Stimulated activated CD4-positive, alpha-beta T cell treated with anti-CD3 and anti-CD28 coated beads, Interleukin-1b, Interleukin-23, amount 100 ng/mL, for 48 hours (primary cell): Measurements from ENCODE around the gene IGF2R.
A peak's percentile ranks its signal among the peaks of the same experiment; 100 is the strongest.
"Not testable (repeated sequence)": the region's sequence is repeated elsewhere in the genome, so short reads cannot be mapped to it uniquely, and the experiment has no call there.

ENCODE experiments used
- DNase-seq: peaks from one replicate; pipeline ENCODE4 v3.0.0-alpha.2; 2020

Gene IGF2R

DNA sequence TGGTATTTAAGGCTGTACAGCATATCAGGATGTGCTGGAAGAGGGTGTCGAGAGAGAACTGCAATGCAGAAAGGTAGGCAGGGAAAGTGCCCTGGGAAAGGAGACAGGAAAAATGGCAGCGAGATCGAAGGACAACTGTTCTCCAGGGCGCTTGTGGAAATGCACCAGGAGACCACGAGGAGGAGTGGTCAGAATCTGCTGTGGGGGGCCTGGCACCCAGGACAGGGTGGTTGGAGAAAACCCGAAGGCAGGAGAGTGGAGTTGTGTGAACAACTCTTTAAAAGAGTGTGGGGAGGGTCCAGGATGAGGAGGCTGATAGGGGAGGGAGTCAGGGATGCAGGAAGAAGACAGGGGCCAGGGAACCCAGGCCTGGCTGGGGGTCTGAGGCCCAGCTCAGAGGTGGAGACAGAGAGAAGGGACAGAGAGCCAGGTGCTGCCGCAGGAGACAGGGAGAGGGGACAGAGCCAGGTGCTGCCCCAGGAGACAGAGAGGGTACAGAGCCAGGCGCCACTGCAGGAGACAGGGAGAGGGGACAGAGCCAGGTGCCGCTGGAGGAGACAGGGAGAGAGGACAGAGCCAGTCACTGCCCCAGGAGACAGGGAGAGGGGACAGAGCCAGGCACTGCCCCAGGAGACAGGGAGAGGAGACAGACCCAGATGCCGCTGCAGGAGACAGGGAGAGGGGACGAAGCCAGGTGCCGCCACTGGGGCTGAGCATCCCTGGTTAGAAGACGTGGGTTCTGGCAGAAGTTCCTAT, 162.0 kb downstream of the IGF2R start:
- no peak for DNase-seq

DNA sequence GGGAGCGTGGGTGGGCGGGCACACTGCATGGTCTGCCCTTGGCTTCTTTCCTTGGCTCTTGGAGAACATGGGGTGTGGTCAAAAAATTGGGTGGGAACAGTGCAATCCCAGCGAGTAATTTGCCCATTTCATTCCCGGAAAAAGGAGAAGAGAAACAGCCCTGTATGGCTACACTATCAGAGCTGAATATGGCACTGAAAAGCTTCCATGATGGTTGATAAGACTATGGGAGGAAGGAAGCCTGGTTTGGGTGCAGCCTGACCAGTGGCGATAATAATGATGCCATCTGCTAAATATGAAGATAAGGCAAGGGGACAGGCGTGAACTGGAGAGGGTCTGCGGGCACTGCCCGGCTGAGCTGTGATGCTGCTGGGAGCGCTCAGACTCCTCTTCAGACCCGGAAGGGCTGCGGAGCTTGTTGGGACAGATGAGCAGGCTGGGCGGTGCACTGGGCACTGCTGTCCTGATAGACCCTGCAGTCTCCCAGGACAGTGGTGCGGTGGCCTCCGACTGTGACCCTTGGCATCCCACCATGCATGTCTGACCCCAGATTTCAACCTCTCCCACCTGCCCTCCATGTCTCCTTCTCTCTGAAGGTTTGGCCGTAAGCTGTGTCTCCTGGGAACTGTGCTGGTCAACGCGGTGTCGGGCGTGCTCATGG, 162.9 kb downstream of the IGF2R start:
- DNase-seq = no peak

DNA sequence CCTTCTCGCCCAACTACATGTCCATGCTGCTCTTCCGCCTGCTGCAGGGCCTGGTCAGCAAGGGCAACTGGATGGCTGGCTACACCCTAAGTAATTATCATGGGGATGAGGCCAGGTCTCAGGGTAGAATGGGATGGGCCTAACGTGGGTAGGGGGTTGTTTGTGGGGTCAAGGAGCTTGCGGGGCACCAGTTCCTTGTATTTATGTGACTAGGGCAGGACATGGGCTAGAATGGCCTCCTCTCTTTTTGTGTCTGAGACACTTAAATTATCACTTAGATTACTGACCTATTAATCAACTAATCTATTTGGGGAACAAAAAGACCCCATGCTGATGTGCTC, 163.4 kb downstream of the IGF2R start:
- no peak for DNase-seq

DNA sequence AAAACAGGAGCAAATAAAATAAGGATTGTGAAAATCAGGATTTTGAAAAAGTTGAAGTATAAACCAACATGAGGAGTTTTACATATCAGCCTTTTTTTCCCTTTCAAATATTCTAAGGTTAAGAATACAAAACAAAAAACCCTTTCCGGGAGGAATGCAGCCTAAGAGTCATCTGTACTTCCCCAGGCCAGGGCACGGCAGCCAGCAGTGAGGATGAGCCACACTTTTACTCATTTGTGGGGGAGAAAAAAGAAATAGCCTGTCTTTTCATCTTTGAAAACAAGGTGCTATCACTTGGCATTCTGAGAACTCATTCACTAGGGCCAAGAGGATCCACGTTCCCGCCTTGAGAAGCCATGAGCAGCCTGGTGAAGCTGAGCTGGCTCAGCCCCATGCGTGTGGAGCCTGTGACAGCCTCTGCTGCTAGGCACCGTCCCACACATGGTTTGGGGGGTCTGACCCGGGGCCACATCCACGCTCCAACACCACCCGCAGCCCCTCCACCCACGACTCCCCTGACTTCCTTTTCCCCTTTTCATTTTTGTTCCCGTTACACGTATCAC, 164.0 kb downstream of the IGF2R start:
- no peak for DNase-seq

DNA sequence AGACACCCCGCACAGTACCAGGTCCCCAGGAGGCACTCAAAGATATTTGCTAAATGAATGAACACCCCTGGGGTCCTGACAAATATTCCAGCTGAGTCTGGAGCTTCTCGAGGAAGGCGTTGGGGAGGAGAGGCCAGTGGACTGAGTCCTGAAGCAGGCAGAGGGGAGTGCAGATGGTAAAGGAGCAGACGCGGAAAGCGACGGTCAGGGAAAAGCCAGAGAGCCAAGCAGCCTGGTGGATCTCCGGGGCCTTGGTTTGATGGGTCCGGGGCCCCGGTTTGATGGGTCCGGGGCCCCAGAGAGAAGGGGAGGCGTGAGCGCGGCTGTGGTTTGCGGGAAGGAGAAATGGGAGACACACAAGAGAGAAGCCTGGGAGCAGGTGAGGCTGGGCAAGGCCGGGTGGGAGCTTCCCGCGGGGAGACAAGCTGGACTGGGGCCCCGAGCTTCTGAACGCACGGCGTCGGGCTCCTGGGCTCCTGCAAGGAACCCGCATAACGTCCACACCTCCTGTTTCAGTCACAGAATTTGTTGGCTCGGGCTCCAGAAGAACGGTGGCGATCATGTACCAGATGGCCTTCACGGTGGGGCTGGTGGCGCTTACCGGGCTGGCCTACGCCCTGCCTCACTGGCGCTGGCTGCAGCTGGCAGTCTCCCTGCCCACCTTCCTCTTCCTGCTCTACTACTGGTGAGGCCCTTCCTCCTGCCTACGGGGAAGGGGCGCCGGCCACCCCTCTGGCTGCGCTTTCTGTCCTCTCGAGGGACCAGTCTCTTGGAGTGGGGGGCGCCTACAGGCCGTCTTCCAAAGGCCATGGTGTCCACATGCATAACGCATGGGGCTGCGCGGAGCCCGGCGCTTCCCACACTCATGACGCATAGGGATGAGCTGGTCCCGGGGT, 164.8 kb downstream of the IGF2R start:
- no peak for DNase-seq

DNA sequence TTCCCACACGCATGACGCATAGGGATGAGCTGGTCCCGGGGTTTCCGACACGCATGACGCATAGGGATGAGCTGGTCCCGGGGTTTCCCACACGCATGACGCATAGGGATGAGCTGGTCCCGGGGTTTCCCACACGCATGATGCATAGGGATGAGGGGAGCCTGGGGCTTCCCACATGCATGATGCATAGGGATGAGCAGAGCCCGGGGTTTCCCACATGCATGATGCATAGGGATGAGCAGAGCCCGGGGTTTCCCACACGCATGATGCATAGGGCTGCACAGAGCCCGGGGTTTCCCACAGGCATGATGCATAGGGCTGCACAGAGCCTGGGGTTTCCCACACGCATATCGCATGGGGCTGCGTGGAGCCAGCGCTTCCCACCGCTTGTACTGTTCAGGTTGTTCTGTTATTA, 165.5 kb downstream of the IGF2R start:
- DNase-seq = peak; percentile 63

DNA sequence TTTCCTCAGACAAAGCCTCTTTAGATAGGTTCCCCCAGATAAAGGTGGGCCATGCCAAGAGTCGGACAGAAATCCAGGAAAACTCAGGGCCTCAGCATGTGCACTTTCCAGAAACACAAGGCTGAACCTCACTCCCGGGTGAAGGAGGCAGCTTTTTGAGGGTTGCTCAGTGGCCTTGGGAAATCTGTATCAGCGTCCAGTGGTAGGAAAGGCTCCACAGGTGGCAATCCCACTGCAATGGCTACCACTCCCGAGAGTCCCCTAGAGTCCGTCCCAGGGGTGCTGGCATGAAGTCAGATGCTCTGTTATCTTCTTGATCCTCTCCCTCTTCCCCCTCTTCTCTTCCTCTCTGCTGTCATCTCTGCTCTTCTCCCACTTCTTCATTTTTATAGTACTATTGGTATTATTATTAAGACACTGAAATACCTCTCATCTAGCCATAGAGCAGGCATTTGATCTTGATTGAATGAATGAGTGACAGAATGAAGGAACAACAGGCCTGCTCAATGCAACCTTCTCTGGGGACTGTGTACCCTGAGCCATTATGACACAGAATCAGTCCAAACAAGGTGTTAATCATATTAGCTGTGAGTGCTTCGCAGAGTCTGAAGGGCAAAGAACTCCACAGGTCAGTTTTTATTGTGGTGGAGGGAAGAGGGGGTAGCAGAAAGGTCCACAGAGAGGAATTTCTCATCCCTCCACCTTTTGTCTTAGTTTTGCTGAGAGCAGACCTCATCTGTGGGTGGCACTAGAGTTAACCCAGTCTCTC, 166.1 kb downstream of the IGF2R start:
- no peak for DNase-seq

DNA sequence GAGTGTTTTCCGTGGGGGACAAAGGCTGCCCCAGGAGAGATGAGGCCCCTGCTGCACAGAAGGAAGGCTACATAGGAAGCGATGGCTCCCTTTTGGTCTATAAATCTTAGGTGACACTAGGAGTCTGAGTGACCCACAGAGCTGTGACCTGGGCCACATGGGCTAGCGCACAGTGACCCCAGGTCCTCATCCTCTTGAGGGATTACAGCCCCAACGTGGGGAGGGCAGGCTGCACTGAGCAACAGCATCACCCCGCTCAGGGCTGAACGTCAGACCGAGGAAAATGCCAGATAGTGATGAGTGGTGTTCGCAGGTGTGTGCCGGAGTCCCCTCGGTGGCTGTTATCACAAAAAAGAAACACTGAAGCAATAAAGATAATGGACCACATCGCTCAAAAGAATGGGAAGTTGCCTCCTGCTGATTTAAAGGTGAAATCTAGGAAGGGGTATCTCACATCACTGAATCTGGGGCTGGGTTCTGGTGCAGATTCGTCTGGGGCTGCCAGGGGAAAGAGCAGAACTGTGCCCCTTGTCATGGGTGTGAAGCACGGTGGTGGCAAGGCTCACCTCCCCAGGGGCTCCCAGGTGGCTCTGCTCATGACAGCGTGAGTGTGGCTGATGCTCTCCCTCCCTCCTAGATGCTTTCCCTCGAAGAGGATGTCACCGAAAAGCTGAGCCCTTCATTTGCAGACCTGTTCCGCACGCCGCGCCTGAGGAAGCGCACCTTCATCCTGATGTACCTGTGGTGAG, 167.2 kb downstream of the IGF2R start:
- no peak for DNase-seq

DNA sequence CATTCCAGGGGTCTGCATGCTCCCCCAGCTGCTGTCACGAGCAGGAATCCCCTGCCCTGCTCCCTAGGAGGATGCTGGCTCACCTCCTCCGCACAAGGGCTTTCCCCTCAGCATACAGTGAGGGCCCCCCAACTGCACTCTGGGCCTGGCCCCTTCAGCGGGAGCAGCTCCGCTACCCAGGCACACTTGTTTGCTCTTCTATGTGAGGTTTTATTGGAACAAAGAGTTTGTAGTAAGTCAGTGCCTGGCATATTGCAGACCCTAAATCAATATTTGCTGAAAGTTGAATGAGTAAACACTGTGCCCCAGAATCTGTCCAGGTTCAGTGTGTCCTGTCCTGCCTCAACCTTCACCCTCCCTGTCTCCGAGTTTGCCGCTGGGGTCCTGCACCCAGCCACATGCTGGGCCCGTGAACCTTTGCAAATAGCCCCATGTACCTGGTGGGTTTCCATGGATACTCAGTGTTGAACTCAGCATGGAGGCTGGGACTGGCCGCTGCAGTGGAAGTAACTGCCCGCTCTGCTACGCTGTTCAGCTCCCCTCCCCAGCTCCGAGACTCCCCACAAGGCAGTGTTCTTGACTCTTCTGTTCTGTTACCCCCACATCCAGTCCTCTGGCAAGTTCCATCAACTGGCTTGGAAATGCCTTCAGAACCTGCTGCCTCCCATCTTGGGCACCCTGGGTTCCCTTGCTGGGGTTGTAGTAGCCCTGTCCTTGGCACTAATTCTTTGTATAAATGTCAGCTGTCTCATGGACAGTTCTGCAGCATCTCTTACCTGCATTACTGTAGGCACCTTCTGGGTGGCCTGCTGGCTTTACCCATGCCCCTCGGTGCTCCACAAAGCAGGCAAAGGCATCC, 168.5 kb downstream of the IGF2R start:
- DNase-seq = no peak

DNA sequence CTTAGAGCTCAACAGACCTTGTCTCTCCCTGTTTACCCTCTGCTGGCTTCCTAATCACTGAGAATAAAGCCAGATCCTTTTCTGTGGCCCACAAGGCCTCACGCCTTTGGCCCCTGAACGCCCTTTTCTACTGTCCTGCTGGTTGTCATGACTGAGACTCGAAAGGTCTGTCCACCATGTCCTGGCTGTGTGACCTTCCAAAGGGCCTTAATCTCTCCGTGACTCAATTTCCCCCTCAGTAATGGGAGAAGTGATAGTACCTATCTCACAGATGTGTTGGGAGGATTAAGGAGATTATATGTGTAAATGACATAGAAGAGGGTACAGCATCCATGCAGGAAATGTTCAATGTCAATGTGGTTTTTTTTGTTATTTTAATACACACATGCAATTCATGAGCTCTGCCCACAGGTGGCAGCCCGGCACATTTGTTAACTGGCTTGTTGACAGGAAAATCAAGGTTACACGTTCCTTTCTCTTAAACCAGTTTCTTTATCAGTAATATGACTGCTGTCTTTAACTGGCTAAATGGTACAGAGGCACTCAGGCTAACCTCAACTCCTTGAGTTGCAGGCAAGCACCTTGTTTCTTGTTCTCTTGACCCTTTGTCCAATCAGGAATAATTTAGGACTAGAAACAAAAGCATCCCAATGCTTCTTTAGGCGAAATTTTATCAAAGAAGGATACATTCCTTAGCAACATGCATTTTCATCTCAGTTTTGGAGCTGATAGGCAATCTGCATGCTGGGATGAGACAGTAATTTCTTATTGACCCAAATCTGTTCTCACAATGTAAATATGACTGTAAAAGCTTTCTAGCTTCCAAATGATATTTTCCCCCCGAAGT, 169.3 kb downstream of the IGF2R start:
- peak; percentile 73 for DNase-seq

DNA sequence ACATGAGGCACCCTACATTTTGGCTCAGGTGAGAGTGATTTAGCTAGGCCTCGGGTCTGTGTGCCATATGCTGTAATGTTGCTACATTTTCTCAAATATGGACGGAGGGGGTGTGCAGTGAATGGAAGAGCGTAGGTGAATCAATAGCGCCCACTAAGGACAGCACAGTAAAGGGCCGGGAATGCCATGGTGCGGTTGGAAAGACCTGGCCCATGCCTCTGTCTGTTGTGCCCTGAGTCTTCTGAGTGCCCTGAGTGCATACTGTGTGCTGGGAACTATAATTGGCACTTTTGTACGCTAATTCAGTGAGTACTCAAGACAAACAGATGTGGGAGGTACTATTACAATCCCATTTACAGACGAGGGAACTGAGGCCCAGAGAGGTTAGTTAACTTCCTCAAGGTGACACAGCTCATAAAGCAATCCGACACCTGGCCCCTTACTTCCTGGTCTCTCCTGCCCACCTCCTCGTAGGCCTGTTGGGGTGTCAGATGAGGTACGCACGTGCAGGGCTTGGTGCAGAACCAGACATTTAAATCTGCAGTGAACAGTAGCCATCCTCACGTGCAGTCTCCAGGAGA, 170.0 kb downstream of the IGF2R start:
- DNase-seq = no peak

DNA sequence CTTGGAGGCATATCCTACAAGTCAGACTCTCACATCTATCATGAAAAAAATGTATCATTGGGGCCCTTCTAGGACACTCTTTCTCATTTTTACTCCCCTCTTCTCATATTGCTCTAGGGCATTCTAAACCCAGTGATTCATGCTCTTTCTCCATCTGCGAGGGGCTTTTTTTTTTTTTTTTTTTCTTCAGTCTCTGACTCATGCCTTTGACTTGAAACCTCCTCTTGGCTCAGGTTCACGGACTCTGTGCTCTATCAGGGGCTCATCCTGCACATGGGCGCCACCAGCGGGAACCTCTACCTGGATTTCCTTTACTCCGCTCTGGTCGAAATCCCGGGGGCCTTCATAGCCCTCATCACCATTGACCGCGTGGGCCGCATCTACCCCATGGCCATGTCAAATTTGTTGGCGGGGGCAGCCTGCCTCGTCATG, 170.6 kb downstream of the IGF2R start:
- no peak for DNase-seq

DNA sequence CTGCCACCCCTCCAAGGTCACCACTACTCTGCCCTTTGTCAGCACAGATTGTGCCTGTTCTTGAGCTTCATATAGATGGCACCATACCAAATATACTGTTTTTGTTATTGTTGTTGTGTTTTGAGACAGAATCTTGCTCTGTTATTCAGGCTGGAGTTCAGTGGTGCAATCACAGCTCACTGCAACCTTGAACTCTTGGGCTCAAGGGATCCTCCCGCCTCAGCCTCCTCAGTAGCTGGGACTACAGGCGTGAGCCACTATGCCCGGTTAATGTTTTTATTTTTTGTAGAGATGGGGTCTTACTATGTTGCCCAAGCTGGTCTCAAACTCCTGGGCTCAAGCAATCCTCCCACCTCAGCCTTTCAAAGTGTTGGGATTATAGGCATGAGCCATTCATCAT, 171.6 kb downstream of the IGF2R start:
- not testable (repeated sequence) for DNase-seq

DNA sequence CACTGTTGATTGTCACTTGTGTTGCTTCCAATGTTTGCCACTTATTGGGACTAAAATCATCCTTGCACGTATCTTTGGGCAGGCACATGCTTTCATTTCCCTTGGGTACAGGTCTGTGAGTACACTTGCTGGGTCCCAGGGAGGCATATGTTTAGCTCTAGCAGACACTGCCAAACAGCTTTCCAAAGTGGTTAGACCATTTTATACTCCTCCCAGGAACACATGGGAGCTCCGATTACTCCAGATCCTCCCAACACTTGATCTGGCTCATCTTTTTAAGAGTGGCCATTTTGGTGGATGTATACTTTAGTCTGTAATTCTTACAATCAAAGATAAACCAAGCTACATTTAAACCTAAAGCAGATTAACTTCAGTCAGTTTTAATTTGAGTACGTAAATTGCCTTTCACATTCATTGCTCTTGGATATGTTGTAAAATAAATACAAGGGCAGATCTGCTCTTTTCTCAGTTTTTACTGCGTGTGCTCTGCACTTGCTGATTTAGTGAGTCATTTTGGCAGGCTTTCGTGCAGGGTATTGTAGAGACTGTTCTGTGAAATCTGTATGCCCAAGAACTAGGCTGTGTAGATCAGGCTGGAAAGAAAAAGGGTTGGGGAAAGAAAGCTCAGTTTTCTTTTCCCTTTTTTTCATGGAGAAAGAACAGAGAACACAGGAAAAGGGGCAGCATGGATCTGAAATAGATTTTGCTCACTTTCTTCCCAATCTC, 172.3 kb downstream of the IGF2R start:
- no peak for DNase-seq

DNA sequence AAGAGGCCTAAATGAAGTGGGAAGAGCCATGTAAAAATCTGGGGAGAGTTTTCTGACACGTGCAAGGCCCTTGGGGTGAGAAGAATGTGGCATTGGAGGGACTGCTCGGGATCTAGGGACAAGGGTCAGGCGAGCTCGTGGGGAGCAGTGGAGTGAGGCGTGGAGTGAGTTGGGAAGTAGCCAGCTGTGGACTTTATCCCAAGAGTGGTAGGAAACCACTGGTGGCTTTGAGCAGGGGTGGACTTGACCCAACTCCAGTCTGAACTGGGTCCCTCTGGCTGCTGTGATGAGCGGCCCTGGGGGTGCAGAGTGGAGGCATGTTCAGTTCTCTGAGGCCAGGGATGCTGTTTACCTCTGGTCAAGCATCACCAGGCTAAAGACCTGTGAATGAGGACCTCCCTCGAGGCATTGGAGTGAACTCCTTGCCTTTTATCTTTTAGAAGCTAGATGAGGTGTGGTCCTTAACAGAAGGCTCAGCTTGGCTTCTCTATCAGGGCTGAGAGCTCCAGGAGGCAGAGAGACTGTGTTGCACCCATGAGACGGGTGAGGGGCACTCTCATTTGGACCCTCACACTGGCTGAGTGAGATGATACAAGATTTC, 173.3 kb downstream of the IGF2R start:
- no peak for DNase-seq

DNA sequence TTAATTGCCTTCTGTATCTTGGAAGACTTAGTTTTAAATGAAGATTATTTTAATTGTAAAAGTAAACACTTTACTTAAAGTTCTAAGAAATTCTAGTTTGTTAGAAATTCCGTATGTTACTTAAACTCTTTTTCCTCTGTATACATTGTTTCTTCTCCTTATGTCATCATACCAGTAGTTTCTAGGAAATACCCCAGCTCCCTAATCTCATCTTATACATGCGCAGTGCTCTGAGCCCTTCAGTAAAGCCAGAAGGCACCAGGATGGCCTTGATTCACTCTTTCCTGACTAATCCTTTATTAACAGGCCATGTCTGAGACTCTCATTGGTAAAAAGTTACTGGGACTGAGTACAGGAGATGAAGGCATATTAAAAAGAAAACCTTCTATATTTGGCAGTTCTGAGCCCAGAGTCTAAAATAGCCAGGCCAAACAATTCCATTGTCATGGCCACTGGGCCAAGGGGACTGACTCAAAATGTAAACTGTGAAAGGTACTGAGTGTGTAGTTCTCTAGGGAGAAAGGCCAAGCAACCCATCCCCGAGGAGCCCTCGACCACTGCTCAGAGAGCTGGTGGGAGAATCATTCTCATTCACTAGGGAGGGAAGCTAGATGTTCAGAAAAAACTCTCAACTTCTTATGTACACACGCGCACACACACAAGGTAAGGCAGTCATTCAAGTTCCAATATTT, 177.7 kb downstream of the IGF2R start:
- no peak for DNase-seq

DNA sequence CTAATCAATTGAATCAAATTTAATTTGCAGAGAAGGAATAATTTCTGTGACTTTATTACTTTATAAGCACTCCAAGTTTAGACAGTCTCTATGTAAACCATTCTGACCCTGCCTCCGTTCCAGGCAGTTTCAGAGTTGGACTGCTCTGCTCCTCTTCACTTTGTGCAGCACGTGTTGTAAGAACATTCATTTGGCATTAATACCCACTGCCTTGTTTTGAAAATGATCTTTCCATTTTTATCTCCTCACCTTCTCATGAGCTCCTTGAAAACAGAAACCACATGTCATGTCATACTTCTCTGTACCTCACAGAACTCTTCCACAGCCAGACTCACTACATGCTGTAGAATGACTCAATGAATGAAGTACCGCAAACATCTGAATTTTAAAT, 178.3 kb downstream of the IGF2R start:
- no peak for DNase-seq

DNA sequence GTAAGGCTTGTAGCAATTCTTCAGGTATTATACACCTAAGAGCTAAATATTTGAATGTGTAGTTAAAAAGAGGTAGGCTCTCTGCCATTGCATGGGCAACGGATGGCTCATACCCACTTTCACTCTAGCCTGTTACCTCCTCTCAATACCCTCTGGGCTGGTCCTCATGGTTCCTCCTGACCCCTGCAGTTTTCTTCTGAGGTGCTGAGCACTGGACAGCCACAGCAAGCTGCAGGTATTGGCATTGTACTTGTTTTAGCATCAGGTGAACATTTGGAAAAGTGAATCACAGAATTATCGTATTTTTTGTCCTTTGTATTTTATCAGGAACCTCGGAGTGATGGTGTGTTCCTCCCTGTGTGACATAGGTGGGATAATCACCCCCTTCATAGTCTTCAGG, 185.6 kb downstream of the IGF2R start:
- DNase-seq = no peak
